SHP77 treated with DMSO at 0.1 percent for 48 hours (cell line): ENCODE measurements around the gene TENM4.

Experiments
- DNase-seq: peaks from one replicate; lab custom pipeline; 2025; lab: John Stamatoyannopoulos, UW

TENM4 gene

GRCh38 chr11:78656984-78657383, 783.8 kb downstream of the TENM4 start:
- DNase-seq, result no peak

DNA sequence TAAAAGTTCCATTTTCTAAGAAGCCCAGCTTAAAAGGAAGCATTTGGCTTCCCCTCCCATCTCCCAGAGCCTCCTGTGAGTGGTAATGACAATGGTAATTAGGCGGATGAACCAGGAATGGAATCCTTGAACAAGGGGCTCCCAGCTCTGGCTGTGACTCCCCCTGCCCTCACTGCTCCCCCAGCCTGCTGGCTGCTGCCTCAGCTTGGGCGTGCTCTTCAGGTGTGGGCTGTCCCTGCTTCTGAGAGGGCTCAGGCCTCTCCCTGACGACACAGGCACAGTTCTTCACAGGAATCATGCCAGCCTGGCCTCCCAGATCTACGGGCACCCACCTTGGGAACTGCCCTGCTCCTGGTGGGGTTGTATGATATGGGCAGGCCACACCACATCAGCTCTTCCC, 784.5 kb downstream of the TENM4 start:
- DNase-seq, result no peak

DNA sequence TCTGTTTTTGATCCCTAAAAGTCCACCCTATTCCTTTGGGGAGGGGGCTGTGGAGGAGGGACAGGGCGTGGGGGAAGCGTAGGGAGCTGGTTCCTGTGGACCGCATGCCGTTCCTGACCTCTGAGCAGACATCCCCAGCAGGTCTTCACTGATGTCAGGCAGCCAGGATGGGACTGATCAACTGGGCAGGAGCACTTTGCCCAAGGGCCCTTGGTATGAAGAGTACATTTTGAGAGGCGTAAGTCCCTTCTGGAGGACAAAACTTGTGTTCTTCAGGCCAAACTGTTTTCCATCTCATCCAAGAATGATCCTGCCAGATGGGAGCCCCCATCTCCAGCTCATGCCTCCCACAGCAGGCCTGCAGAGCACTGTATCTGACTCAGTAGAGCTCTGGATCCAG, 785.3 kb downstream of the TENM4 start:
- DNase-seq, result no peak

- no peak for DNase-seq
Measured at GRCh38 chr11:78654866-78655265, 786.0 kb downstream of the TENM4 start.

- no peak for DNase-seq
Measured at GRCh38 chr11:78654071-78654470, 786.8 kb downstream of the TENM4 start.

GRCh38 chr11:78653294-78653909, 787.4 kb downstream of the TENM4 start:
- DNase-seq, result no peak

- no peak for DNase-seq
Measured at GRCh38 chr11:78652843-78653239, 788.0 kb downstream of the TENM4 start.

DNA sequence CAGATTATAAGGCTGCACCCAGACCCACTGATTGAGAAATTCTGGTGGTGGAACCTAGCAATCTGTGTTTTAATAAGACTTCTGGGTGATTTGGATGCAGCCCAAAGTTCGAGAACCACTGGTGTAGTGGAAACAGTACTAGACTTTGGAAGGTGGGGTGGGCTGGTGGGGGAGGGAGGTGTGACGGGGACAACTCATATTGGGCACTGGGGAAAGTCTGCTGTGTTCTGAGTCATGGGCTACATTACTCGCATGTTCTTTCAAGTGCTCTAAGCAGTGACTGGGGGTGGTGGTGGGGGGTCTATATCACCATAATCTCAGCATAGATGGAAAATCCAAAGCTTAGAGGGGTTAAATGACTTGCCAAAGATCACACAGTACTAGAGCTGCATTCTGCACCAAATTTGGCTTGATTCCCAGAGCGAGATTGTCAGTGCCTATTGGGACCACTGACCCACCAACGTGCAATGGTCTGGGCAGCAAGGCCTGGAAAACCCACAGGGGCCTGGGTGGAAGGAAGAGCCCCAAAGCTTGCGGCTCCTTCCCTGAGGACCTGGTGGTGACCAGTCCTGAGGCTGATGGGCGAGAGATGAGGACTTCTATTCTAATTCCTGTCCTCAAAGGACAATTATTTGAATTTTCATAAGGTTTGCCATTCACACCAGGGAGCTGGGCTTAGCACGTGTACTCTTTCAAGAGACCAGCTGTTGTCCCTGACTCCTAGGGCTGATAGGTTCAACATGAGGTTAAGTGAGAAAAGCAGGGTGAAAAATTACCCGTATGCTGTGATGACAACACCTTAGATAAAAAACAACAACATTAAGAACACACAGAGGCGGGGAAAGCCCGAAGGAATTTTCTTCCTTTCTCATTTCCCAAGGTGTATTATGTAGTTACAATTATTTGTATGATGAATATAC, 788.6 kb downstream of the TENM4 start:
- DNase-seq, result no peak

- DNase-seq, result no peak
Measured at GRCh38 chr11:78651136-78651775, 789.6 kb downstream of the TENM4 start.

DNA sequence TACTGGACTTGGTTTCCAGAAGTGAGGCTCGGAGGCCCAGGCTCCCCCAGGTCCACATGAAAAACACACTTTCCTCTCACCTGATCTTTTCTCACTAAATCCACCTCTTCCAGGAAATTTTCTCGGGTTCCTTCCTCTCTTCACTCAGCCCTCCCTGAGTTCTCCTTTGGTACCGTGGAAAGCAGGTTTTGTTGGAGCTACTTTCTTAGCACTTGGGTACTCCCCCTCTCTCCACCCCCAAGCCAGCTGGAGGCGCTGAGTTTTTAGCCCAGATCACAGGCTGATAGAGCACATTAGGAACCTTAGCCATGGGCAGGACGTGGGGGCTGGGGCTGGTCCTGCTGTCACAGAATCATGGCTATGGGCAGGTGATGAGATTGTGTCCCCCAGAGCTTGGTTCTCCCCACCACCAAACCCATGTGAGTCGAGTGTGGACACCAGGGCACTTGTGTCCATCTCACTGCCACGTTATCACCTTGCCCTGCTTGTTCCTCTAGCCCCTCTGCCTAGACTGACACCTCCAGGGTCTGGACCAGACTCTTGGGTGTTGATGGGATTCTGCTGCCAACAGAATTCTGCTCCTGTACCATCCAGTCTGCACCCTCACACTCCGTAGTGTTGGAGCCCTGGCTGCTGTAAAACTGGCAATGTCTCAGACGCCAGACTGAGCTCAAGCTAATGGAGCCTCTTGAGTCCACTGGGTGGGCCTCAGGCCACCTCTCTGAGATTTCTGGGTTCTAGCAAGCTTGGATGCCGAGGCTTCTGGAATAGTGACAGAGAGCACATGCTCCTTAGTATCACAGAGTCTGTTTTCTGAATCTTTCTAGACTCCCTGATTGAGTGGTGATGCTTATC, 791.2 kb downstream of the TENM4 start:
- DNase-seq, result no peak

DNA sequence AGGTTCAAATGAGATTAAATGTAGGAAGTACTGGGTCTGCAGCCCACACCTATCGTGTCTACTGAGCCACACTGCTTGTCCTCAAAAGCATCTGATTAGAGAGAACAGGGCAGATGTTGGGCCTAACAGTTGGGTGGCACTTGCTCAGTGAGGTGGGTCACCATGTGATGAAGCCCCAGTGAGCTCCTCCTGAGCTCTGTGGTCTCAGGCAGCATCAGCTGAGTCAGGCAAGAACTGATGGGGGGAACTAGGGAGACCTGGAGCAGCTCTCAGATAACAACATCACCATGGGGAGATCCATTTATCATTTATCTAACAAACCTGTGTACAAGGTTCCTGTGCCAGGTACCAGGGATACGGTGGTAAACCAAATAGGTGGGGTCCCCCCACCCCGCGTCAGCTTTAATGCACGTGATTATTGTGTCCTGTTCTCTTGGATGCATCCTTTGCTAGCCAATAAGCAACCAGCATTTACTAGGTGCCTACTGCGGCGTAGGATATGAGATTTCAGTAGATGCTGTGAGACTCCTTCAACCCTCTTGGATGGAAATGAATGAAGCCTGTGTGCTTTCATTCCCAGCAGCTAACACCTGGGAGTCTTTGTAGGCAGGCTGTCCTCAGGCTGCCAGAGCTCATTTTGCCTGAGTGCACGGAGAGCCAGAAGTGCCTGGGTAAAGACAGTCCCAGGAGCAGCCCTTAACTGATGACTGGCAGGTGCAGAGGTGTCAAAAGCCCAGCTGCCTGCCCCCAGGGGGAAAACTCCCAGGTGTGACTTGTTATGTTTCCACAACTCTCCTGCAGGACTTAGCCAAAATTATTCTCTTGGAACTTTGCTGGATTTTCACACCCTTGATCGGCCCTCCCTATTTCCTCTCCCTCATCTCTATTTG, 792.6 kb downstream of the TENM4 start:
- DNase-seq, result no peak

DNA sequence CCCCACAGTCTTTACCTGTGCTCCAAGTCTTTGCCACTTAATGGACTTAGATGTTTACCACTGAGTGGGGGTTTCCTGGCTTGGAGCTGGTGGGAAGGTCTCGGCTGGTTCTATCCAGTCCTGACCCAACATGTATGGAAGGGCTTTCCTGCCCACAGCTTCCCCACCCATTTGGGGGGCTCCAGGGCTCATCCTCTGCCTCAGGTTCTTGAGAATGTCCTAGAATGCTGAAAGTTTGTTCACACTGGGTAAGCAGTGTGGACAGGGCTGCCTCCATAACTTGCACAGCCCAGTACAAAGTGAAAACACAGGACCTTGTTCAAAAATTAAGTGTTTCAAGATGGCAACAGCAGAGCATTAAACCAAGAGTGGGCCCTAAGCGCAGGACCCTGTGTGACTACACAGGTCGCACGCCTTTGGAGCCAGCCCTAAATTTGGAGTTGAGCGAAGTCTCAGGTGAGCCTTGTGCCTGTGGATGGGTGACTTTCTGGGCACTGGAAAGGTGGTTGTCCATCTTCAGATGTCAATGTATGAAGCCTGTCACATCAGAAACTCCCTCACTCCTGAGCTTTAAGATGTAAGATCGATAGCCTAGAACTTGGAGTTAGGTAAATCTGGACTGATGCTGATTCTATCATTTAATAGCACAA, 793.4 kb downstream of the TENM4 start:
- DNase-seq, result no peak

- DNase-seq, result peak; percentile 61
Measured at GRCh38 chr11:78646564-78647185, 794.2 kb downstream of the TENM4 start.

DNA sequence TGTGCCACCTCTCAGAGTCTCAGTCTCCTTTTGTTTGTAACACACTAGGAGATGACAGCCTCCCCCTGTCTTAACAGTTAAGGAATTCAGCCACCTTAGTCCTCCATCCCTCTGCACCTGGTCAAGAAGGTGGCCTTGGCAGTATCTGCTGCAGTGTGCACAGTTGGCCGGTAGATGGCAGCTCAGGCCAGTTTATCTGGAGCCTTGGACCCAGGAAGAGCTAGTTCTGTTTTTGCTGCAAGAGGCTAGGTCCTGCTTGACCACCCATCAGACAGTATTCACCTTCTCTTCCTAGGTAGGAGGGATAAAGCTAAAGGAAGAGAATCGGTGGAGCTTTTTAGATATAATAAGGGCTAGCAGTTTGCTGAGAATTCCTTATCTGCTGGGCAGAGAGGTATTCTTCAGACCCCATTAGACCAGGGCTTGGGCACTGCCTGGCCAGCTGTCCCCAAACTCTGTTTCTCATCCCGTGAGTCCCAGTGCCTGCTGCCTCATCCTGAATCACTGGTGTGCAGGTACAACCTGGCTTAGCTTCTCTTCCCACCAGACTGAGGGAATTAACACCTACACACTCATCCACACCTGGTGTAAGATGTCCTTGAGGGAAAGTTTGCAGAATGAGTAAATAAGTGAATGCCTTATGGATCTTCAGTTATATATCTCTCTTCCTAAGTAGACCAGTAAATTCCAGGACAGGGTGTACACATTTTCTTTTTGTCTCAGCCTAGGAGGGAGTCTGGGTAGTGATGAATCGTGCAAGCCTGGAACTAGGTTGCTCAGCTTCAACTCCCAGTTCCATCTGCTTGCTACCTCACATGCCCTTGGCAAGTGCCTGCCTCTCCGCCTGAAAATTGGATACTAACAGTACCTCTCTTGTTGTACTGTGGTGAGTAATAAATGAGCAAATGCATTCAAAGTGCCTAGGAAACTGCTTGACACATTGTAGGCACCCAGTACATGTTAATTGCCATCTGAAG, 795.3 kb downstream of the TENM4 start:
- peak; percentile 73 for DNase-seq

DNA sequence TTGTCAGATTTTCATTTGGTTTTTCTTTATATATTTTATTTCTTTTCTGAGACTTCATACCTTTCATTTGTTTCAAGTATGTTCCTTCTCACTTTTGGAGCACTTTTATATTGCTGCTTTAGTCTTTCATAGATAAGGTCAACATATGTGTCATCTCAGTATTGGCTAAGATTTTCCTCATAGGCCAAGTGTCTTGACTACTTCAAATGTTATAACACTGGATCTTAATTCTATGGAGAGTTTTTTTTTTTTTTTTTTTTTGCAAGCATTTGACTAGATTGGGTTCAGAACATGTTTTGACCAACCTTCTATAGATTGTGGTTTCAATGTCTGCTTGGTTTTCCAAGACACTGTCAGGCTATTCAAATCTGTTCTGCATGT, 797.2 kb downstream of the TENM4 start:
- no peak for DNase-seq

DNA sequence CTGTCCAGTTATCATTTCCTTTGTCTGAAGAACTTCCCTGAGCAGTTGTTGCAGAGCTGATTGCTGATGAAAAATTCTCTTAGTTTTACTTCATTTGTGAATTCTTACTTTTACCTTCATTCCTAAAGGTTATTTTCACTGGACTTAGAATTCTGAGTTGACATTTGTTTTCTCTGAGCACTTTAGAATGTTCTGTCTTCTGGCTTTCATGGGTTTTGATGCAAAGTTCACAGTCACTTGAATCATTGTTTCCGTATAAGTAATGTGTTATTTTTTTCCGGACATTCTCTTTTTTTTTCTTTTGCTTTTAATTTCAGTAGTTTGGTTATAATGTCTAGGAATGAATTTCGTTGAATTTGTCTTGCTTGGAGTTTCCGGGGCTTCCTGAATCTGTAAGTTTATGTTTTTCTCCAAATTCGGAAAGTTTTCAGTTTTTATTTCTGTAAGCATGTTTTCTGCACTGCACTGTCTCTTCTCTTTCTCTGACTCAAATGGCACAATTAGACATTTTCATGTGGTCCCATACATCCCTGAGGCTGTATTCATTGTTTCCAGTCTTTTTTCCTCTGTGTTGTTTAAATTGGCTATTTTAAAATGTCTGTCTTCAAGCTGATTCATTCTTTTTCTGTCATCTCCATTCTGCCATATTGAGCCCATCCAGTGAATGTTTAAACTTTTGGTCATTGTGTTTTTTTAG, 797.7 kb downstream of the TENM4 start:
- DNase-seq, result no peak

GRCh38 chr11:78641541-78641940, 799.3 kb downstream of the TENM4 start:
- DNase-seq, result no peak

GRCh38 chr11:78638704-78639380, 802.0 kb downstream of the TENM4 start:
- no peak for DNase-seq
